ENCODE data around the gene DENND6B. TPM values are rescaled to one million over a fixed set of nuclear protein-coding genes. Genes with fewer than 3 reads are reported as not detected.
A peak's percentile ranks its signal among the peaks of the same experiment; 100 is the strongest.

DENND6B gene
- total and polyA plus RNA-seq, 2 of the 13 experiments (the other 11 are each of a cell fraction or from before 2014, with no cell fraction given): 0.95 to 3.8 TPM

- TF ChIP-seq, protein P1, sequence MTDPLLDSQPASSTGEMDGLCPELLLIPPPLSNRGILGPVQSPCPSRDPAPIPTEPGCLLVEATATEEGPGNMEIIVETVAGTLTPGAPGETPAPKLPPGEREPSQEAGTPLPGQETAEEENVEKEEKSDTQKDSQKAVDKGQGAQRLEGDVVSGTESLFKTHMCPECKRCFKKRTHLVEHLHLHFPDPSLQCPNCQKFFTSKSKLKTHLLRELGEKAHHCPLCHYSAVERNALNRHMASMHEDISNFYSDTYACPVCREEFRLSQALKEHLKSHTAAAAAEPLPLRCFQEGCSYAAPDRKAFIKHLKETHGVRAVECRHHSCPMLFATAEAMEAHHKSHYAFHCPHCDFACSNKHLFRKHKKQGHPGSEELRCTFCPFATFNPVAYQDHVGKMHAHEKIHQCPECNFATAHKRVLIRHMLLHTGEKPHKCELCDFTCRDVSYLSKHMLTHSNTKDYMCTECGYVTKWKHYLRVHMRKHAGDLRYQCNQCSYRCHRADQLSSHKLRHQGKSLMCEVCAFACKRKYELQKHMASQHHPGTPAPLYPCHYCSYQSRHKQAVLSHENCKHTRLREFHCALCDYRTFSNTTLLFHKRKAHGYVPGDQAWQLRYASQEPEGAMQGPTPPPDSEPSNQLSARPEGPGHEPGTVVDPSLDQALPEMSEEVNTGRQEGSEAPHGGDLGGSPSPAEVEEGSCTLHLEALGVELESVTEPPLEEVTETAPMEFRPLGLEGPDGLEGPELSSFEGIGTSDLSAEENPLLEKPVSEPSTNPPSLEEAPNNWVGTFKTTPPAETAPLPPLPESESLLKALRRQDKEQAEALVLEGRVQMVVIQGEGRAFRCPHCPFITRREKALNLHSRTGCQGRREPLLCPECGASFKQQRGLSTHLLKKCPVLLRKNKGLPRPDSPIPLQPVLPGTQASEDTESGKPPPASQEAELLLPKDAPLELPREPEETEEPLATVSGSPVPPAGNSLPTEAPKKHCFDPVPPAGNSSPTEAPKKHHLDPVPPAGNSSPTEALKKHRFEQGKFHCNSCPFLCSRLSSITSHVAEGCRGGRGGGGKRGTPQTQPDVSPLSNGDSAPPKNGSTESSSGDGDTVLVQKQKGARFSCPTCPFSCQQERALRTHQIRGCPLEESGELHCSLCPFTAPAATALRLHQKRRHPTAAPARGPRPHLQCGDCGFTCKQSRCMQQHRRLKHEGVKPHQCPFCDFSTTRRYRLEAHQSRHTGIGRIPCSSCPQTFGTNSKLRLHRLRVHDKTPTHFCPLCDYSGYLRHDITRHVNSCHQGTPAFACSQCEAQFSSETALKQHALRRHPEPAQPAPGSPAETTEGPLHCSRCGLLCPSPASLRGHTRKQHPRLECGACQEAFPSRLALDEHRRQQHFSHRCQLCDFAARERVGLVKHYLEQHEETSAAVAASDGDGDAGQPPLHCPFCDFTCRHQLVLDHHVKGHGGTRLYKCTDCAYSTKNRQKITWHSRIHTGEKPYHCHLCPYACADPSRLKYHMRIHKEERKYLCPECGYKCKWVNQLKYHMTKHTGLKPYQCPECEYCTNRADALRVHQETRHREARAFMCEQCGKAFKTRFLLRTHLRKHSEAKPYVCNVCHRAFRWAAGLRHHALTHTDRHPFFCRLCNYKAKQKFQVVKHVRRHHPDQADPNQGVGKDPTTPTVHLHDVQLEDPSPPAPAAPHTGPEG (CRISPR knock-in tag; IDR thresholded peaks at IDR 0.05): peak; percentile 45; the same call in 1 of the 2 replicates
- peak; percentile 68; the same call in 1 of the 3 replicates for TF ChIP-seq MXI1 (IDR thresholded peaks at IDR 0.05; ENCODE audit: borderline replicate concordance, low read depth, low read length)
- 0 out of 2 replicates have a peak, but pooled peaks have one; percentile 56 for TF ChIP-seq ZNF329 (CRISPR knock-in tag; IDR thresholded peaks at IDR 0.05; ENCODE audit: low read depth)
- TF ChIP-seq ARID3A (IDR thresholded peaks at IDR 0.05; ENCODE audit: low read depth, low read length): no peak
- TF ChIP-seq ZNF460 (CRISPR knock-in tag; IDR thresholded peaks at IDR 0.05; ENCODE audit: borderline replicate concordance): no peak
- TF ChIP-seq ZNF530 (CRISPR knock-in tag; IDR thresholded peaks at IDR 0.05; ENCODE audit: low read depth): no peak
- TF ChIP-seq E2F2 (CRISPR knock-in tag; IDR thresholded peaks at IDR 0.05; ENCODE audit: borderline replicate concordance): no peak; the same call in 1 of the 2 replicates
- TF ChIP-seq ZBTB33 (CRISPR knock-in tag; IDR thresholded peaks at IDR 0.05): 0 out of 2 replicates have a peak, but pooled peaks have one; percentile 24
- no peak for TF ChIP-seq PCBP2 (optimal IDR thresholded peaks at IDR 0.05; ENCODE audit: low read depth, low read length, poor library complexity, severe bottlenecking)
- no peak for TF ChIP-seq HCFC1 (IDR thresholded peaks at IDR 0.05; ENCODE audit: low read depth, low read length)
- TF ChIP-seq ZEB1 (IDR thresholded peaks at IDR 0.05; ENCODE audit: insufficient replicate concordance, low read depth): no peak
- no peak for TF ChIP-seq FUBP1 (CRISPR knock-in tag; IDR thresholded peaks at IDR 0.05; ENCODE audit: borderline replicate concordance)
Observed at GRCh38 chr22:50270666-50271394, 56.0 kb downstream of the DENND6B start (continued).

All from HepG2 (cell line).